HG02759 (cell line): ENCODE results near the gene MOCS3.

ENCODE experiments used
- ATAC-seq: cut with Tn5 transposase; IDR thresholded peaks from one replicate; pipeline ENCODE4 v1.9.1; 2021; ENCODE audit warnings: mild to moderate bottlenecking, moderate library complexity; ENCODE audit not compliant: unreplicated experiment

The MOCS3 gene

GRCh38 chr20:51009303-51010042, 50.9 kb downstream of the MOCS3 start:
- no peak for ATAC-seq

GRCh38 chr20:51010043-51010365, 51.4 kb downstream of the MOCS3 start:
- ATAC-seq, result no peak

- ATAC-seq, result no peak
These were observed 52.3 kb downstream of the MOCS3 start for GRCh38 chr20:51010932-51011331.

- ATAC-seq, result no peak
These were observed 52.9 kb downstream of the MOCS3 start for GRCh38 chr20:51011479-51011878.

GRCh38 chr20:51012357-51012756, 53.7 kb downstream of the MOCS3 start:
- ATAC-seq, result no peak
